H1 (cell line): Measurements from ENCODE around the gene TUG1. TPM values are rescaled to one million over a fixed set of nuclear protein-coding genes. Genes with fewer than 3 reads are reported as not detected.

ENCODE experiments used
- ATF2 ChIP-seq: IDR thresholded peaks from 2 replicates; pipeline ENCODE4 v1.6.1; 2012; ENCODE audit warnings: low read length, inconsistent platforms
- BCL11A ChIP-seq, 2 experiments: IDR thresholded peaks; one replicate each; pipeline ENCODE4 v1.6.1; 2011; ENCODE audit warnings: low read depth in 2 of 2, low read length in 2 of 2, mild to moderate bottlenecking in 2 of 2
- CHD7 ChIP-seq: fragments of 300-600 bp; sonication (generic); IDR thresholded peaks from 2 replicates; pipeline ENCODE4 v1.7.1; 2012; ENCODE audit warnings: low read length, moderate library complexity, mild to moderate bottlenecking, inconsistent platforms; ENCODE audit not compliant: insufficient replicate concordance
- NANOG ChIP-seq: IDR thresholded peaks from 2 replicates; pipeline ENCODE4 v1.6.1; 2011; ENCODE audit warnings: low read length, low read depth, mild to moderate bottlenecking, inconsistent platforms; ENCODE audit not compliant: insufficient read depth, poor library complexity, severe bottlenecking
- POLR2AphosphoS5 ChIP-seq: IDR thresholded peaks from 2 replicates; pipeline ENCODE4 v1.6.1; 2011; ENCODE audit warnings: low read depth, low read length
- SUZ12 ChIP-seq: fragments of 200-600 bp; sonication (generic); IDR thresholded peaks from 2 replicates; pipeline ENCODE4 v1.6.1; 2012; ENCODE audit warnings: mild to moderate bottlenecking, inconsistent platforms, low read length, moderate library complexity, mixed read lengths
- polyA plus RNA-seq, 7 experiments: library from polyadenylated mRNA; depleted of rRNA in 3 of 7; stranded (reverse) in 5 of 7; unstranded in 2 of 7; fragments of >200 nt in 5 of 7; fragments of 200-250 nt in 2 of 7; gene quantifications; 1 replicate in 5 of 7; 2 replicates in 1 of 7; 4 replicates in 1 of 7; pipeline versions ENCODE4 v1.2.1 to v1.2.3, GENCODE V29; 2011 to 2013; ENCODE audit warnings: missing spikeins in 2 of 7, mixed read lengths in 2 of 7
- total RNA-seq: library from RNA; stranded (reverse); fragmentation: NEBNext Ultra II Directional; extraction: Animal tissue kit (Norgen Biotek cat#: 25700); gene quantifications from 2 replicates; pipeline ENCODE4 v1.2.1, GENCODE V29; 2021

The TUG1 gene
- total and polyA plus RNA-seq, 2 of the 8 experiments (the other 6 are each of a cell fraction or from before 2014, with no cell fraction given): 119 to 129 TPM

GRCh38 chr22:30982512-30982911 lies 13.4 kb downstream of the TUG1 start (continued):
- no peak for TF ChIP-seq POLR2AphosphoS5
- TF ChIP-seq NANOG: no peak
- TF ChIP-seq BCL11A (IDR thresholded peaks at IDR 0.05; ENCODE audit: low read depth in 2 of 2, low read length in 2 of 2): no peak
- no peak for TF ChIP-seq SUZ12
- TF ChIP-seq CHD7: no peak
- no peak for TF ChIP-seq ATF2
- TF ChIP-seq, all 59 proteins: peak for 0
